ENCODE results near the gene CCDC142. TPM values are rescaled to one million over a fixed set of nuclear protein-coding genes. Genes with fewer than 3 reads are reported as not detected.
"Not testable (repeated sequence)": the region's sequence is repeated elsewhere in the genome, so short reads cannot be mapped to it uniquely, and the experiment has no call there.

The CCDC142 gene
- total RNA-seq, 4 donors from 2014 or later, result 34.7 to 53.1 (median 39.4) TPM

DNA sequence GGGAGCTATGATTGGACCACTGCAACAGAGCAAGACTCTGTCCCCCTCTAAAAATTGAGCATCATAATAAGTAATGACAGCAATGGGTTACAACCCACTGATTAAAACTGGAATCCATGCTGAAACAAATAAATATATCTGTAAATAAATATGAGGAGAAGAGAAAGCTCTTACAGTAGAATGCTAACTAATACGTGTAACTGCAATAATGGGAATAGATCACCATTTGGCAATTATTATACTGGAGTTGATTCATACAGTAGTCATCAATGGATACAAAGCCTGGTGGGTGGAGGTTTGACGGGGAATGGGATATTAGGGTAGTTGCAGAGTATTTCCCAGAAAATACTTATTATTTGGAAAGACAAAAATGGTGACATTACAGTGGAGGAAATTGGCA is 34.0 kb downstream of the CCDC142 start:
- WGBS, 2 donors, result 42% methylated on average over 2 of the region's 2 CpGs
- H3K4me3 ChIP-seq, result no peak overlapping the region
- no peak for DNase-seq (ENCODE audit: low spot score in 2 of 2)
- H3K9me3 ChIP-seq, result no peaks in the 10 kb centered on the region
- TF ChIP-seq, protein P1, sequence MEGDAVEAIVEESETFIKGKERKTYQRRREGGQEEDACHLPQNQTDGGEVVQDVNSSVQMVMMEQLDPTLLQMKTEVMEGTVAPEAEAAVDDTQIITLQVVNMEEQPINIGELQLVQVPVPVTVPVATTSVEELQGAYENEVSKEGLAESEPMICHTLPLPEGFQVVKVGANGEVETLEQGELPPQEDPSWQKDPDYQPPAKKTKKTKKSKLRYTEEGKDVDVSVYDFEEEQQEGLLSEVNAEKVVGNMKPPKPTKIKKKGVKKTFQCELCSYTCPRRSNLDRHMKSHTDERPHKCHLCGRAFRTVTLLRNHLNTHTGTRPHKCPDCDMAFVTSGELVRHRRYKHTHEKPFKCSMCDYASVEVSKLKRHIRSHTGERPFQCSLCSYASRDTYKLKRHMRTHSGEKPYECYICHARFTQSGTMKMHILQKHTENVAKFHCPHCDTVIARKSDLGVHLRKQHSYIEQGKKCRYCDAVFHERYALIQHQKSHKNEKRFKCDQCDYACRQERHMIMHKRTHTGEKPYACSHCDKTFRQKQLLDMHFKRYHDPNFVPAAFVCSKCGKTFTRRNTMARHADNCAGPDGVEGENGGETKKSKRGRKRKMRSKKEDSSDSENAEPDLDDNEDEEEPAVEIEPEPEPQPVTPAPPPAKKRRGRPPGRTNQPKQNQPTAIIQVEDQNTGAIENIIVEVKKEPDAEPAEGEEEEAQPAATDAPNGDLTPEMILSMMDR (IDR thresholded peaks at IDR 0.05), result no peak
- TF ChIP-seq EP300 (IDR thresholded peaks at IDR 0.05) (no peak), POLR2A (IDR thresholded peaks at IDR 0.05) (no peak)
- peaks cover 0 to 10% (median 0%) of the 10 kb centered on the region in 4 donors for H3K4me1 ChIP-seq
- H3K27ac ChIP-seq, result no peak overlapping the region
- H3K36me3 ChIP-seq, result no peaks in the 10 kb centered on the region
- no peaks in the 10 kb centered on the region for H3K27me3 ChIP-seq

DNA sequence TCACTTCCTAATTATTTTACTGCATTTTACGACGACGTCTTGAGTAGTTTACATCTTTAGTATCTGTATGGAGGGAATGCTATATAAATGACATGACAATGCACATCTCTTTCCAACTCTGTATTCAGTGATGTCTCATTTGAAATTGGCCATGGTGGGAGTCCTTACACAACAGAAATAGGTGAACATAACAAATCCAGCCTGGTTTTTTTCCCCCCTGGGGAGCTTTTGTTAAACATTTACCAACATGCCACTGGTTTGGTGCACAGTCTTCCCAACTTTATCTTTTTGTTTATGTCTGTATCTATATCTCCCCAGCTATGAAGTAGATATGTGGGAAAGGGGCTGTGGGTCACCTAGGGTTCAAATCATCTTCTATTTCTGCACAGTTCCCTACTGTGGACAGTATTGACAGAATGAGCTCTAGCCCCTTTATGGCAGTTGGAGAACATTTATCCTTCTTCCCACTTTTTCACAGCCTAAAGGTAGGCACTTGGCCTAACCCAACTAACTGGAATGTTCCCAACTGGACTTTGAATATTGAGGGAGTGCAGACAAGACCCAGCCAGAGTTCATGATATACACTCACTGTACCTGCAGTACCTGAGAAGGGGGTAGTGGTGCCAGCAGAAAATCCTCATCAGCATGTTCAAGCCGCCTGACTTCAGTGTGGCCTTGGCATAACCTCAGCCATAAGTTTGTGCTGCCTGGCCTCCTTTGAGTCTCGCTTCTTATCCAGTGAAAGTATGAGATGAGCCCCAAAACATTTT is 35.4 kb downstream of the CCDC142 start:
- DNase-seq (ENCODE audit: low spot score in 2 of 2), result no peak
- H3K36me3 ChIP-seq, result no peaks in the 10 kb centered on the region
- TF ChIP-seq EP300 (IDR thresholded peaks at IDR 0.05), result no peak
- no peak for TF ChIP-seq POLR2A (IDR thresholded peaks at IDR 0.05)
- no peaks in the 10 kb centered on the region for H3K9me3 ChIP-seq
- no peak overlapping the region for H3K4me3 ChIP-seq
- WGBS, 2 donors, result 89 to 92% methylated on average over 5 of the region's 5 CpGs
- H3K4me1 ChIP-seq, result peaks cover 0 to 14% (median 0%) of the 10 kb centered on the region in 4 donors
- H3K27me3 ChIP-seq, result no peaks in the 10 kb centered on the region
- no peak overlapping the region for H3K27ac ChIP-seq

DNA sequence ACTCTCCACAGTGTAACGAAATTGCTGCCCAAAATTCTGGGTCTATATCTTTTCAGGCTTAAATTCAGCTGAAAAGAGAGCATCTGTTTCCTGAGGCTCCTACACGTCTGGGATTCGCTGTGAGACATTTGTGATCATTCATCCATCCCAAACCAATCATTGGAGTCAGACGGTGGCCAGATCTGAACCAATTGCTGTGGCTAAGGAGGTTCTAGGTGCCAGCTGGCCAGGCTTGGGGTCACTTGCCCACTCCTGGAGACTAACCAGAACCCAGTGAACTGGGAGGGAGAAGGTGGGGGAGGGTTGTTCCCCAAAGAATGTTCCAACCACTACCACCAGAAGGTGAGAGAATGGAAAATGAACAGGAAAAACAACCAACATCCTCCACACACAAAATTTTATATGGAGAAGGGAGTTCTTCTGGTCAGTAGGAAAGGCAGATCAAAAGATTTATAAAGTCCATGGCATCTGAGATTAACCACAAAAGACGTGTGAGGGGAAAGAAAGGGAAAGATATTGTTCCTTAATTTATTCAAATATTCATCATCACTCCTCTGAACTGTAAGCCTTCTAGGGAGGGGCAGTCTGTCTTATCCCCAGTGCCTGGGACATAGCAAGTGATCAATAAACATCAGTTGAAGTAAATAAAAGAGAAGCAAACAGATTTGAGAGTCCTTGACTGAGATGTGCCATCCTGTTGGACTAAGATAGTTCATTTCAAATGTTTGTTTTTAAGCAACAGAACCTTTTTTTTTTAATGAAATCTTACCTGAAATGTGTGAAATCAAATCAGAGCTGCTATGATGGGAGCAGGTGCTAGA is 38.1 kb downstream of the CCDC142 start:
- Histone ChIP-seq H3K4me3 (no peak overlapping the region), H3K27ac (peak overlapping the region in 2 of 4 donors; percentile 36 to 51), H3K9me3 (no peaks in the 10 kb centered on the region), H3K4me1 (peaks cover 0 to 41% (median 4%) of the 10 kb centered on the region in 4 donors), H3K36me3 (no peaks in the 10 kb centered on the region), H3K27me3 (no peaks in the 10 kb centered on the region)
- TF ChIP-seq POLR2A (IDR thresholded peaks at IDR 0.05), result no peak
- no peak for DNase-seq (ENCODE audit: low spot score in 2 of 2)
- WGBS, 2 donors, result 27 to 30% methylated on average over 5 of the region's 5 CpGs

DNA sequence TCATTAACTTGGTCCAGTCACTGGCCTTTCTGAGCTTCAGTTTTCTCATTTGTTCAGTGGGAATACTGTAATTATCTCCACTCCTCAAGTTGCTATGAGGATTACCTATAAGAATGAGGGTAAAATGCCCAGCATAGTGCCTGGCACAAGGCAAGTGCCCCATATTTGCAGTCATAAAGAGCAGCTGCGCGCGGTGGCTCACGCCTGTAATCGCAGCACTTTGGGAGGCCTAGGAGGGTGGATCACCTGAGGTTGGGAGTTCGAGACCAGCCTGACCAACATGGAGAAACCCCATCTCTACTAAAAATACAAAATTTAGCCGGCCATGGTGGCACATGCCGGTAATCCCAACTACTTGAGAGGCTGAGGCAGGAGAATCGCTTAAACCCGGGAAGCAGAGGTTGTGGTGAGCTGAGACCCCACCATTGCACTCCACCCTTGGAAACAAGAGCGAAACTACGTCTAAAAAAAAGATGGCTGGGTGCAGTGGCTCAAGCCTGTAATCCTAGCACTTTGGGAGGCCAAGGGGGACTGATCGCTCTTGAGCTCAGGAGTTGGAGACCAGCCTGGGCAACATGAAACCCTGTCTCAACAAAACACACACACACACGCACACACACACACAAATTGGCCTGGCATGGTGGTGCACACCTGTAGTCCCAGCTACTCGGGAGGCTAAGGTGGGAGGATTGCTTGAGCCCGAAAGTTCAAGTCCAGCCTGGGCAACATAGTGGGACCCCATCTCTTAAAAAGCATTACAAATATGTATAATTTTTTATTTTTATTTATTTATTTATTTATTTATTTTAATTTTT is 40.1 kb downstream of the CCDC142 start:
- 94 to 95% methylated on average over 16 of the region's 16 CpGs for WGBS, 2 donors
- not testable (repeated sequence) for H3K9me3 ChIP-seq; H3K36me3 ChIP-seq; DNase-seq (ENCODE audit: low spot score in 2 of 2); H3K27me3 ChIP-seq
- Histone ChIP-seq H3K4me1 (peaks cover 0 to 62% (median 11%) of the 10 kb centered on the region in 4 donors), H3K4me3 (peak overlapping the region in 2 of 4 donors; percentile 55 to 66), H3K27ac (peak overlapping the region in 3 of 4 donors; percentile 85 to 94 (median 88))

DNA sequence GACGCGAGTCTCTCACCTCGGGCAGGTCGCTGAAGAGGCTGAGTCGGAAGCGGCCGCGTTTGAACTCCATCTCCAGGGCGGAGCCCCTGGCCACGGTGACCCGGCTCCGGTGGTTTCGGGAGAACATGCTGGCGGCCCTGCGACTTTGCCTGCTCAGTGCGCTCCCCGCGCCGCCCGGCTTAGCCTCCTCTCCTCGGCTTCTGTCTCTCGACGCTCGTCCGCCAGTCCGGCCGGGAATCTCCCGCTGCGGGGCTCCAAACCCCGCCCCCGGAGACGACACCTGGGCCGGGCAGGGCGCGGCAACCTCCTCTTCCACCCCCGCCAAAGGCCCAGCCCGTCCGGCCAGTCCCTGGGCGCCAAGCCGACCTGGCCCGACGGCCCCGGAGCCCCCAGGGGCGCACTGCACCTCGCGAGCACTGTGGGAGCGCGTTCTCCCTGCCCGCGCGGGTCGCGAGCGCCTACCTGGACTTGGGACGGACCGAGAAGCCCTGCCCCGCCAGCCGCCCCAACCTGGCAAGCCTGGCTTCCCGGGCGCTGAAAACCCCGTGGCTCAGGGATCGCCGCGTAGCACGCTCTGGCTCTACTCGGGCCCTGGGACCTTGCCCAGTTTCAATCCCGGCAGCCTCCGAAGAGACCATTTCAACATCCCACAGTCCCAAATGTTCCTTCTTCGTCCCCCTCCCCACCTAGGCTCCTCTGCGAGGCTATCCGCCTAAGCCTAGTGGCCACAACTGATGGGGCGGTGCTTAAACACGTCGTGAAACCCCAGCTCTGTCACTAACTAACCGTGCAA is 40.9 kb downstream of the CCDC142 start, which contains the start of gene RTKN:
Gene RTKN (minus strand): TSS at position 248 of the 793 bp plus-strand sequence. CDS start 121 bp downstream, at position 127.
- peaks cover 0 to 70% (median 11%) of the 10 kb centered on the region in 4 donors for H3K4me1 ChIP-seq
- 41 to 52% methylated on average over 36 to 73 of the region's 75 CpGs for WGBS, 2 donors
- peak within 1 kb of the TSS; percentile 45 to 66 (median 56) for H3K4me3 ChIP-seq
- H3K27me3 ChIP-seq, result no peaks in the 10 kb centered on the region
- DNase-seq (ENCODE audit: low spot score in 2 of 2), result peak in 1 of 2 donors; percentile 29
- peak within 1 kb of the TSS; percentile 83 to 94 (median 86) for H3K27ac ChIP-seq
- TF ChIP-seq, protein P1 (IDR thresholded peaks at IDR 0.05), result no peak
- no peak for TF ChIP-seq POLR2A (IDR thresholded peaks at IDR 0.05)
- no peak for TF ChIP-seq EP300 (IDR thresholded peaks at IDR 0.05)
- H3K36me3 ChIP-seq, result no peaks in the 10 kb centered on the region
- no peaks in the 10 kb centered on the region for H3K9me3 ChIP-seq
